Esophagus (tissue), 2 donors: ENCODE data around the gene ANO3. TPM values are rescaled to one million over a fixed set of nuclear protein-coding genes. Genes with fewer than 3 reads are reported as not detected.

Experiments
- H3K27ac ChIP-seq, 2 donors: one replicate each; pipeline ENCODE4 v1.5.1; 2013; ENCODE audit warnings: low read depth in 2 of 2, mild to moderate bottlenecking in 2 of 2, inconsistent platforms in 1 of 2, low read length in 1 of 2, moderate library complexity in 1 of 2
- H3K27me3 ChIP-seq, 2 donors: one replicate each; pipeline ENCODE4 v1.6.1; 2013; ENCODE audit warnings: low read length in 2 of 2, control low read depth in 1 of 2, mild to moderate bottlenecking in 1 of 2; ENCODE audit not compliant: insufficient read depth in 2 of 2, control insufficient read depth in 1 of 2
- H3K36me3 ChIP-seq, 2 donors: one replicate each; pipeline ENCODE4 v1.6.1; 2013; ENCODE audit warnings: low read length in 1 of 2; ENCODE audit not compliant: control insufficient read depth in 2 of 2, insufficient read depth in 2 of 2
- H3K4me1 ChIP-seq, 2 donors: one replicate each; pipeline ENCODE4 v1.6.1; 2013; ENCODE audit warnings: low read length in 1 of 2; ENCODE audit not compliant: control insufficient read depth in 2 of 2, insufficient read depth in 2 of 2
- H3K4me3 ChIP-seq, 2 donors: one replicate each; pipeline ENCODE4 v1.5.1; 2013; ENCODE audit warnings: low read length in 2 of 2, mild to moderate bottlenecking in 2 of 2, low read depth in 1 of 2, moderate library complexity in 1 of 2
- H3K9me3 ChIP-seq, 2 donors: one replicate each; pipeline ENCODE4 v1.6.1; 2013; ENCODE audit warnings: mild to moderate bottlenecking in 2 of 2, low read depth in 1 of 2, low read length in 1 of 2, moderate library complexity in 1 of 2; ENCODE audit not compliant: control insufficient read depth in 2 of 2, insufficient read depth in 1 of 2
- WGBS, 2 donors: extraction: QIAGEN DNeasy Blood & Tissue Kit; methylation state at CpG; one replicate each; pipeline ENCODE4 v1.1.7; 2013; 5-methylcytosine and 5-hydroxymethylcytosine counted together
- polyA plus RNA-seq, 2 donors: library from polyadenylated mRNA; stranded (reverse); fragments of 200-250 nt; gene quantifications; one replicate each; pipeline ENCODE4 v1.2.3, GENCODE V29; 2013
- donor health status: healthy with polysubstance abuse.
- donor health status: Bipolar disorder and iron deficiency.

Gene ANO3
- polyA plus RNA-seq, 2 donors: 0.01 TPM; not detected in 1

DNA sequence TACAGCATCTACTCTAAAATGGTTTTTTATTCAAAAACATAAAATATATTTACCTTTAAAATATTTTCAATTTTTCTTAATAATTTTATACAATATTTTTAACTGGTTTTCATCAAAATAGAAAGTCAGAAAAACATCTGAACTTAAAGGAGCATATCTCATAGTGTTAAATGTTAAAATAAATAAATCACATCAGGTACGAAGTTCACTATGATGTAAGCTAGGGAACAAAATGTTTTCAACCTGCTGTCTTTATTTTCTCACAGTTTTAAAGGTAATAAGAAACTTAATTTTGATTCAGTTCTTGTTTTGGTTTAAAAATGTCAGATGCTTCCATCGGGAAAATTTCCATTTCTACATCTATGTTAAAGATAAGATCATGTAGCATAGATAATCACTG lies 142.5 kb downstream of the ANO3 start:
- WGBS, 2 donors: 59 to 81% methylated on average over 2 of the region's 2 CpGs
- H3K27me3 ChIP-seq: no peaks in the 10 kb centered on the region
- no peaks in the 10 kb centered on the region for H3K36me3 ChIP-seq
- no peaks in the 10 kb centered on the region for H3K4me1 ChIP-seq
- no peak overlapping the region for H3K4me3 ChIP-seq
- H3K9me3 ChIP-seq: no peaks in the 10 kb centered on the region
- no peak overlapping the region for H3K27ac ChIP-seq

DNA sequence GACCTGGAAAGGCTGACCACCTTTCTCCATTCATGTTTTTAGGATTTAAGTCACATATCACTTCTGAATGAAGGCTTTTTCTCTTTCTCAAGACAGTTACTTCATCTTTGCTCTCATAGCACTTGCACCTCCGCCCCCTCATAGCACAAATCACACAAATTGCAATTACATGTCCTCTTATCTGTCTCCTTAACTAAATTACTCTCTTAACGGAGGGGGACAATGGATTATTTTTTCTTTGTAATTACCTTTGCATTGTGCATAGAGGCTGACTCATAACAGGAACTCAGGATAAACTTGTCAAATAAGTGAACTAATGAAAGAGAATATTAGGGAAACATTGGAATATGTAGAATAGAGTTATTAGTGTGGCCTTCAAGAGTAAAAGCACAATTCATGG lies 145.5 kb downstream of the ANO3 start:
- 59 to 68% methylated on average over 2 of the region's 2 CpGs for WGBS, 2 donors
- Histone ChIP-seq H3K27me3 (no peaks in the 10 kb centered on the region), H3K4me1 (no peaks in the 10 kb centered on the region), H3K27ac (no peak overlapping the region), H3K4me3 (no peak overlapping the region), H3K36me3 (no peaks in the 10 kb centered on the region), H3K9me3 (no peaks in the 10 kb centered on the region)

DNA sequence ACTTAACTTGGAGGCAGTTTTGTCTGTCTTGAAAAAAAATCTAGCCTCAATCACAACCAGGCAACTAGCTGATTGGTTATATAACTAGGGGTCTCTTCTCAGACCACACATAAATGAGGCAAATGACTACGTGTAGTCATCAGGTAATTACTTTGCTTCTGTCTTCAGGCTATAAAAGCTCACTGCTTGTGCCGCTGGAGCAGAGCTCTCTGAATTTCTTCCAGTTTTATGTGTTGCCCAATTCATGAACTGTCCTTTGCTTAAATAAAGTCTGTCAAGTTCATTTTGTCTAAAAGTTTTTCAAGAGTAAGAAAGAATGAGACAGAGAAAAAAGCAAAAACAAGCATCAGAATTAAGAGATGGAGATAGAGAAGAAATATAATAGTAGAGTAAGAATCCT lies 146.8 kb downstream of the ANO3 start:
- Histone ChIP-seq H3K36me3 (no peaks in the 10 kb centered on the region), H3K9me3 (no peaks in the 10 kb centered on the region), H3K4me3 (no peak overlapping the region), H3K27ac (no peak overlapping the region), H3K27me3 (no peaks in the 10 kb centered on the region), H3K4me1 (no peaks in the 10 kb centered on the region)
- 56 to 60% methylated on average over 2 of the region's 2 CpGs for WGBS, 2 donors

GRCh38 chr11:26480041-26480440 lies 148.1 kb downstream of the ANO3 start:
- WGBS, 2 donors: 73 to 80% methylated on average over 3 of the region's 3 CpGs

GRCh38 chr11:26483108-26483507 lies 151.2 kb downstream of the ANO3 start:
- no peaks in the 10 kb centered on the region for H3K27me3 ChIP-seq
- no peaks in the 10 kb centered on the region for H3K36me3 ChIP-seq
- H3K9me3 ChIP-seq: no peaks in the 10 kb centered on the region
- 54 to 64% methylated on average over 2 of the region's 2 CpGs for whole genome bisulfite sequencing, 2 donors
- H3K4me3 ChIP-seq: no peak overlapping the region
- H3K27ac ChIP-seq: no peak overlapping the region
- no peaks in the 10 kb centered on the region for H3K4me1 ChIP-seq

More at GRCh38 chr11:26480041-26480440, 148.1 kb downstream of the ANO3 start:
- no peaks in the 10 kb centered on the region for H3K27me3 ChIP-seq
- H3K36me3 ChIP-seq: no peaks in the 10 kb centered on the region
- no peaks in the 10 kb centered on the region for H3K9me3 ChIP-seq
- H3K27ac ChIP-seq: no peak overlapping the region
- no peak overlapping the region for H3K4me3 ChIP-seq
- H3K4me1 ChIP-seq: no peaks in the 10 kb centered on the region

- H3K36me3 ChIP-seq: no peaks in the 10 kb centered on the region
- H3K27ac ChIP-seq: no peak overlapping the region
- no peaks in the 10 kb centered on the region for H3K4me1 ChIP-seq
- 73 to 79% methylated on average over 6 of the region's 6 CpGs for WGBS, 2 donors
- no peak overlapping the region for H3K4me3 ChIP-seq
- no peaks in the 10 kb centered on the region for H3K27me3 ChIP-seq
- peaks cover 0 to 4% of the 10 kb centered on the region in 2 donors for H3K9me3 ChIP-seq
These were observed 158.6 kb downstream of the ANO3 start for GRCh38 chr11:26490546-26490945.

DNA sequence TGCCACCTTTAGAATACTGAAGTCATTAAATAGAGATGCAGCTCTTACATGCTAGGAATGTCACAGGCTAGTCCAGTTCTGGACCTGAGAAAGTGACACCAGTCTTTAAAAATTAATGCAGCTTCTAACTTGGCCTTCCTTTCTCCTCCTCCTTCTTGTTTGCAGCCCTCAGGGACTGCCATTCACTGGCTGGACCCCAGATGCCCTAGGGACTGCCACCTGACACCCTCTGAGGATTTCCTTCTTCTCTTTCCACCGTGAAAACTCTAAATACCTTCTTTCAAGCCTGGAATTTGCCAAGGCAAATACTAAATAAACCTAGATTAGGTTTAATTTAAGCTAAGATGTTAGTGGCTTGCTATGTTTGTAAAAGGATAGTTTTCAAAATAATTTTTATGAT lies 161.7 kb downstream of the ANO3 start:
- H3K4me3 ChIP-seq: no peak overlapping the region
- H3K4me1 ChIP-seq: no peaks in the 10 kb centered on the region
- H3K27me3 ChIP-seq: no peaks in the 10 kb centered on the region
- 13 to 16% methylated on average over 1 of the region's 1 CpG for WGBS, 2 donors
- H3K27ac ChIP-seq: no peak overlapping the region
- H3K9me3 ChIP-seq: peaks cover 0 to 4% of the 10 kb centered on the region in 2 donors
- H3K36me3 ChIP-seq: no peaks in the 10 kb centered on the region

GRCh38 chr11:26507229-26507628 lies 175.3 kb downstream of the ANO3 start:
- H3K36me3 ChIP-seq: no peaks in the 10 kb centered on the region
- no peaks in the 10 kb centered on the region for H3K9me3 ChIP-seq
- no peak overlapping the region for H3K4me3 ChIP-seq
- 0 to 40% methylated on average over 1 of the region's 1 CpG for WGBS, 2 donors
- H3K4me1 ChIP-seq: no peaks in the 10 kb centered on the region
- H3K27me3 ChIP-seq: no peaks in the 10 kb centered on the region
- no peak overlapping the region for H3K27ac ChIP-seq

DNA sequence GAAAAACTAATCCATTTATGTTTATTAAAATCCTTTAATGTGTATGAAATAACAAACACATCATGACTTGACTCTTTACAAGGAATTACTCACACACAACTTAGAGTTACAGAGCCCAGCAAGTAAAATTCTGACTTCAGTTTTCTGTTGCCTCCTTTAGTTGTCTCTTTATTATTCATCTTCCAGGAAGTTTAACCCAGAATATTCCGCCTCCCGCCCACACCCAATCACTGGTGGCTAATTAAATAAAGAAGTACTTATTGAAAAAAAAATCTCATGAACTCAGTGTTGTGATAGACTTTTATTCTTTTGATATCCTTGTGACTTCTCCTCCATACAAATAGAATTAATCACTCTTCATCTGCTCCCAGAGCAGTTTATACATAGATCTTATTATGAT lies 178.2 kb downstream of the ANO3 start:
- H3K4me3 ChIP-seq: no peak overlapping the region
- H3K4me1 ChIP-seq: no peaks in the 10 kb centered on the region
- no peak overlapping the region for H3K27ac ChIP-seq
- peaks cover 0 to 3% of the 10 kb centered on the region in 2 donors for H3K27me3 ChIP-seq
- H3K36me3 ChIP-seq: no peaks in the 10 kb centered on the region
- 91 to 98% methylated on average over 2 of the region's 2 CpGs for WGBS, 2 donors
- no peaks in the 10 kb centered on the region for H3K9me3 ChIP-seq

- no peaks in the 10 kb centered on the region for H3K4me1 ChIP-seq
- H3K27ac ChIP-seq: no peak overlapping the region
- peaks cover 0 to 3% of the 10 kb centered on the region in 2 donors for H3K27me3 ChIP-seq
- H3K9me3 ChIP-seq: no peaks in the 10 kb centered on the region
- H3K4me3 ChIP-seq: no peak overlapping the region
- WGBS, 2 donors: 69 to 79% methylated on average over 2 of the region's 2 CpGs
- H3K36me3 ChIP-seq: no peaks in the 10 kb centered on the region
These were observed 178.8 kb downstream of the ANO3 start for GRCh38 chr11:26510756-26511155.
